Astrocyte (in vitro differentiated cells and primary cell): Measurements from ENCODE around the gene PIK3C2B.

ENCODE experiments used
- CTCF ChIP-seq: IDR thresholded peaks from 2 replicates; pipeline ENCODE4 v1.5.1; 2011; ENCODE audit warnings: low read depth, mild to moderate bottlenecking, inconsistent platforms, low read length, moderate library complexity; ENCODE audit not compliant: insufficient read depth
- EZH2 ChIP-seq: IDR thresholded peaks from 2 replicates; pipeline ENCODE4 v1.6.1; 2012; ENCODE audit warnings: mild to moderate bottlenecking, low read length, inconsistent platforms; ENCODE audit not compliant: insufficient read depth

GRCh38 chr1:204493984-204494280 lies 673 bp downstream of the PIK3C2B start:
- no peak for TF ChIP-seq EZH2
- no peak for TF ChIP-seq CTCF
